ENCODE data around the gene L1CAM.

L1CAM gene

GRCh38 chrX:153877571-153878261, 8.3 kb downstream of the L1CAM start:
- TF ChIP-seq, protein P1, sequence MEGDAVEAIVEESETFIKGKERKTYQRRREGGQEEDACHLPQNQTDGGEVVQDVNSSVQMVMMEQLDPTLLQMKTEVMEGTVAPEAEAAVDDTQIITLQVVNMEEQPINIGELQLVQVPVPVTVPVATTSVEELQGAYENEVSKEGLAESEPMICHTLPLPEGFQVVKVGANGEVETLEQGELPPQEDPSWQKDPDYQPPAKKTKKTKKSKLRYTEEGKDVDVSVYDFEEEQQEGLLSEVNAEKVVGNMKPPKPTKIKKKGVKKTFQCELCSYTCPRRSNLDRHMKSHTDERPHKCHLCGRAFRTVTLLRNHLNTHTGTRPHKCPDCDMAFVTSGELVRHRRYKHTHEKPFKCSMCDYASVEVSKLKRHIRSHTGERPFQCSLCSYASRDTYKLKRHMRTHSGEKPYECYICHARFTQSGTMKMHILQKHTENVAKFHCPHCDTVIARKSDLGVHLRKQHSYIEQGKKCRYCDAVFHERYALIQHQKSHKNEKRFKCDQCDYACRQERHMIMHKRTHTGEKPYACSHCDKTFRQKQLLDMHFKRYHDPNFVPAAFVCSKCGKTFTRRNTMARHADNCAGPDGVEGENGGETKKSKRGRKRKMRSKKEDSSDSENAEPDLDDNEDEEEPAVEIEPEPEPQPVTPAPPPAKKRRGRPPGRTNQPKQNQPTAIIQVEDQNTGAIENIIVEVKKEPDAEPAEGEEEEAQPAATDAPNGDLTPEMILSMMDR (conservative IDR thresholded peaks at IDR 0.05; ENCODE audit: low read depth): no peak
- CTCF ChIA-PET: no interaction called here
- H3K27ac ChIP-seq: no peak overlapping the region
- no peak for DNase-seq (ENCODE audit: low spot score)
- POLR2A ChIA-PET (ENCODE audit: low non-redundant PET): no interaction called here

- DNase-seq (ENCODE audit: low spot score): no peak
- ChIA-PET POLR2A (ENCODE audit: low non-redundant PET) (no interaction called here), CTCF (no interaction called here)
- TF ChIP-seq, protein P1 (conservative IDR thresholded peaks at IDR 0.05; ENCODE audit: low read depth): no peak
- H3K27ac ChIP-seq: no peak overlapping the region
Measured at GRCh38 chrX:153876112-153876491, 9.9 kb downstream of the L1CAM start.

DNA sequence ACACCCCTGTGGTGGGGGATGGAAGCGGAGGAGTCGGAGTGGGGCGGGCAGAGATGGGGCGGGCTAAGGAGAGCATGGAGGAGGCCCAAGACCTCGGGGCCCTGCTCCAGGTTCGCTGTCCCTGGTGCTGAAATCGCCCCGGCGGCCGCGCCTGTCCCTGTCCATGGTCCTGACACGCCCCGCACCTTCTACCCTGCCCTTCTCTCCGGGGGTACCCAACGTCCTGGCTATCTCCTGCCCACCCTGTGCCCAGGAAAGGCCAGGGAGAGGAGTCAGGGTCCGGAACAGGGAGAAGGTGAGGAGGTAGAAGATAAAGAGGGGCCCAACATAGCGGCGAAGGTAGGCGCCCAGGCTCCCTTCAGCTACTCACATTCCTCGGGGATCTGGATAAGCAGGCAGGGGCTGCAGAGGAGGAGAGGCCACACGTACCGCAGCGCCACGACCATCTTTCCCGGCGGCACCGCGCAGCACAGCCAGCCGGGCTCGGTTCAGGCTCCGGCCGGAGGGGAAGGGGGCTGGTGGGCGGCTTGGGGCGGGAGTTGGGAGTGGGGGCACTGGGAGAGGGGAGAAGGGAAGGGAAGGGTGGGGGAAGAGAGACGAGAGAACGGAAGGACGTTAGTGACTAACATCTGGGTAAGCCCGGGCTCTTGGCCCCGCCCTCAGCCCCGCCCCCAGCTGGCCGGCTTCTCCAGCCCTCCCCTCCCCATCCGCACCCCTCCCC, 10.4 kb downstream of the L1CAM start:
- ChIA-PET CTCF (no interaction called here), POLR2A (ENCODE audit: low non-redundant PET) (no interaction called here)
- DNase-seq (ENCODE audit: low spot score): peak; percentile 51
- no peak overlapping the region for H3K27ac ChIP-seq
- TF ChIP-seq, protein P1 (conservative IDR thresholded peaks at IDR 0.05; ENCODE audit: low read depth): no peak

DNA sequence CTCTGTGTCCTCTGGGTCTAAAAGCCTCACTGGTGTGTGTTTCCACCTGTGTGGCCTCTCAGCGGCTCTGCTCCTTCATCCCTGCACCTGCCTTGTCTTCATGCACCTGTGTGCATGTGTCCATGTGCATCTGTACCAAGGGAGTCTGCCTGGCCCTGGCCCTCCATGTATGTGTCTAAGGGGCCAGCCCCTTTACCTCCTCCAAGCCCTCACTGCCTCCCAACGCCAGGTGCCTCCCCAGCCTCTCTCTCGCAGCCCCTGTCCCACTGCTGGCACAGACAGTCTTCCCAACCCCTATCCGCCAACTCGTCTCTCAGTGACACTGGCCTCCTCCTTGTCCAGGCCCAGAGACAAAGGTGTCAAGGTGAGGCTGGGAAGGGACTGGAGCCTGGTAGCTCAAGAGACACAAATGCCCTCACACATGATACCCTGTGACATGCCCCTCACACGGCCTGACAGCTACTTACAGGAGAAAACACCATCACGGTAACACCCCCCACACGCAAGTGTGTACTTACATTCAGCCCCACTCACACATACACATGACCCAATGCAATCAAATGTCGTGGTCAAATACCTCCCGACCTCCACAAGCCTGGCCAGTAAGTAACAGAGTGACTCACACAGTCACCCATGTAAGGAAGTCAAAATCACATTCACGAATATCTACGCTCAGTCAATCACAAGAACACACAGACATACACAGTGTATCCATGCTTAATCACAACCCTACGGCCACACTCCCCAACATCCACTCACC, 11.4 kb downstream of the L1CAM start:
- no peak for DNase-seq (ENCODE audit: low spot score)
- H3K27ac ChIP-seq: no peak overlapping the region
- TF ChIP-seq, protein P1 (conservative IDR thresholded peaks at IDR 0.05; ENCODE audit: low read depth): no peak
- POLR2A ChIA-PET (ENCODE audit: low non-redundant PET): no interaction called here
- CTCF ChIA-PET: no interaction called here

DNA sequence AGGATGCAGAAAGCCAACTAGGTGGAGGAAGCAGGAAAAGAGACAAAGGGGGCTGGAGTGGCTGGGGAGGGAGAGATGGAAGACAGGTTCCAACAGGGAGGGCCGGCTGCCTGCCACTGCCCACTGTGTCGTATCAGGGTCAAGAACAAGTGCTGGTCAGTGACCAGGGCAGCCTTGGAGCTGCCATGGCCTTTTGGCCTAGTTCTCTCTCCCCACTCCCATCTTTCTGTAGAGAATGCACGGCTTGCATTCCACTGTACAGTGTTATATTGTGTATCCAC, 11.9 kb downstream of the L1CAM start:
- H3K27ac ChIP-seq: no peak overlapping the region
- CTCF ChIA-PET: interaction anchor here (0.6 kb wide), 1 partner anchor 281 kb away, joined by 3 read pairs; no protein-coding TSS in a partner anchor
- DNase-seq (ENCODE audit: low spot score): no peak
- POLR2A ChIA-PET (ENCODE audit: low non-redundant PET): no interaction called here
- TF ChIP-seq, protein P1 (conservative IDR thresholded peaks at IDR 0.05; ENCODE audit: low read depth): no peak

GRCh38 chrX:153873282-153874084, 12.5 kb downstream of the L1CAM start:
- ChIA-PET CTCF (interaction anchor here (0.6 kb wide), 1 partner anchor 281 kb away, joined by 3 read pairs; no protein-coding TSS in a partner anchor), POLR2A (ENCODE audit: low non-redundant PET) (no interaction called here)
- no peak overlapping the region for H3K27ac ChIP-seq
- DNase-seq (ENCODE audit: low spot score): no peak
- TF ChIP-seq, protein P1 (conservative IDR thresholded peaks at IDR 0.05; ENCODE audit: low read depth): no peak
